Fibroblast of villous mesenchyme (primary cell): ENCODE data around the gene SIPA1L3. TPM values are rescaled to one million over a fixed set of nuclear protein-coding genes. Genes with fewer than 3 reads are reported as not detected.

ENCODE experiments used
- DNase-seq: peaks from one replicate; pipeline ENCODE4 v3.0.0-alpha.2; 2010; ENCODE audit warnings: low read depth
- H3K4me3 ChIP-seq: 2 replicates; pipeline ENCODE4 v1.5.1; 2011; ENCODE audit warnings: low read depth, mild to moderate bottlenecking, low read length
- total RNA-seq: library from RNA; depleted of rRNA; stranded (reverse); fragments of >200 nt; gene quantifications from 2 replicates; pipeline ENCODE4 v1.2.3, GENCODE V29; 2012
- TF ChIP-seq, protein P1 (sequence below): IDR thresholded peaks from 2 replicates; pipeline ENCODE4 v1.5.1; 2012; ENCODE audit warnings: low read depth, mild to moderate bottlenecking, low read length; ENCODE audit not compliant: insufficient read depth

The SIPA1L3 gene
- total RNA-seq, 1 donor, result 19.0 TPM

DNA sequence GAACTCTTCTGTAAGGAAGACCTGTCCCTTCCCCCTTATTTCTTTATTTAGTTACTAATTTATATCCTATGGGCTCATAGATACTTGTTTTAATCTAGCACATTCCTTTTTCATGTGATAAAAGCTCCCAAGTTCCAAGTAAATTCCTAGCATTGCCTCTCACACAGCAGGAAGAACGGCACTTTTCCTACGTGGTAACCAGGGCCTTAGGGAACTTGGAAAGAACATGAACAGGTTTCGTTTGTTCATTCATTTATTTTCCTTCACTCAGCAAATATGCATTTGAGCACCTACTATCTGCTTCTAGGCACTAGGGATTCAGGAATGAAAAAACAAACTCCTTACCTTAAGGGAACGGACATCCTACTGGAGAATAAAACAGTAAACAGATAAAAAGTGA, 125.1 kb downstream of the SIPA1L3 start:
- TF ChIP-seq, protein P1, sequence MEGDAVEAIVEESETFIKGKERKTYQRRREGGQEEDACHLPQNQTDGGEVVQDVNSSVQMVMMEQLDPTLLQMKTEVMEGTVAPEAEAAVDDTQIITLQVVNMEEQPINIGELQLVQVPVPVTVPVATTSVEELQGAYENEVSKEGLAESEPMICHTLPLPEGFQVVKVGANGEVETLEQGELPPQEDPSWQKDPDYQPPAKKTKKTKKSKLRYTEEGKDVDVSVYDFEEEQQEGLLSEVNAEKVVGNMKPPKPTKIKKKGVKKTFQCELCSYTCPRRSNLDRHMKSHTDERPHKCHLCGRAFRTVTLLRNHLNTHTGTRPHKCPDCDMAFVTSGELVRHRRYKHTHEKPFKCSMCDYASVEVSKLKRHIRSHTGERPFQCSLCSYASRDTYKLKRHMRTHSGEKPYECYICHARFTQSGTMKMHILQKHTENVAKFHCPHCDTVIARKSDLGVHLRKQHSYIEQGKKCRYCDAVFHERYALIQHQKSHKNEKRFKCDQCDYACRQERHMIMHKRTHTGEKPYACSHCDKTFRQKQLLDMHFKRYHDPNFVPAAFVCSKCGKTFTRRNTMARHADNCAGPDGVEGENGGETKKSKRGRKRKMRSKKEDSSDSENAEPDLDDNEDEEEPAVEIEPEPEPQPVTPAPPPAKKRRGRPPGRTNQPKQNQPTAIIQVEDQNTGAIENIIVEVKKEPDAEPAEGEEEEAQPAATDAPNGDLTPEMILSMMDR, result no peak
- DNase-seq, result peak; percentile 37
- H3K4me3 ChIP-seq, result no peak overlapping the region

GRCh38 chr19:38032951-38033350, 125.9 kb downstream of the SIPA1L3 start:
- DNase-seq, result peak; percentile 48
- TF ChIP-seq, protein P1, result no peak
- H3K4me3 ChIP-seq, result no peak overlapping the region

DNA sequence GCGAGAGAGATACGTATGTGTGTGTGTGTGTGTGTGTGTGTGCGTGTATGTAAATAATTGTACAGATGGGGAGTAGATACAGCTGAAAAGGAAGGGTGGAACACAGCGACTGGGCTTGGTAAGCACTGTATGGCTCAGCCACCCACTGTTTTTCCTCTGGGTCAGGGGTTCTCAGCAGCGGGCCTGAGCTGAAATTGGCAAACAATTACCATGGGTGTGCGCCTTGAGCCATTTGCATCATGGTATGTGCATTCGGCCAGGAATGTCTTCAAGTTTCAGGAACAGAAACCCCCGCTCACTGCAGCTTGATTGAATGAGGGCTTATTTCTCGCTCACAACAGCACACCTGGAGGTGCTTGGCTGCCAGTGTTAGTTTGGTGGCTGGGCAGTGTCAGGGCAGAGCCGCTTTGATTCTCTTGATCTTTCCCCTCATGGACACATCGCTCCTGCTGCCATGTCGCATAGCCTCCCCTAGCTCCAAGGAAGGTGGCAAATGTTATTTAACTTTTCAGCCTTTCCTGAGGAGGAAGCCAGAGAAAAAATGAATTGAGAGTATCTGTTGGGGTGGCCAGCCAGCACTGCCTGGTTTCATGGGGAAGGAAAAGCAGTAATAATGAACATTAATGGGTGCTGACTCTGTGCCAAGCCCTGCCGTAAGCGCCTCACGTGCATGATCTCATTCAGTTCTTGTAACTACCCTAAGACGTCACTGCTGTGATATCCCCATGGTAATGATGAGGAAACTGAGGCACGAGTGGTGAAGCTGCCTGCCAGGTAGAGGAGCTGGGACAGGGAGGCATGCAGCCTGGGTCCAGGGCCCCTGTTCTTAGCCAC, 126.9 kb downstream of the SIPA1L3 start:
- TF ChIP-seq, protein P1, result no peak
- H3K4me3 ChIP-seq, result no peak overlapping the region
- DNase-seq, result peak; percentile 33

GRCh38 chr19:38034492-38034860, 127.5 kb downstream of the SIPA1L3 start:
- peak; percentile 29 for DNase-seq
- H3K4me3 ChIP-seq, result no peak overlapping the region
- TF ChIP-seq, protein P1, result no peak

- no peak overlapping the region for H3K4me3 ChIP-seq
- DNase-seq, result peak; percentile 31
- TF ChIP-seq, protein P1, result no peak
Measured at GRCh38 chr19:38035515-38036495, 128.8 kb downstream of the SIPA1L3 start.

DNA sequence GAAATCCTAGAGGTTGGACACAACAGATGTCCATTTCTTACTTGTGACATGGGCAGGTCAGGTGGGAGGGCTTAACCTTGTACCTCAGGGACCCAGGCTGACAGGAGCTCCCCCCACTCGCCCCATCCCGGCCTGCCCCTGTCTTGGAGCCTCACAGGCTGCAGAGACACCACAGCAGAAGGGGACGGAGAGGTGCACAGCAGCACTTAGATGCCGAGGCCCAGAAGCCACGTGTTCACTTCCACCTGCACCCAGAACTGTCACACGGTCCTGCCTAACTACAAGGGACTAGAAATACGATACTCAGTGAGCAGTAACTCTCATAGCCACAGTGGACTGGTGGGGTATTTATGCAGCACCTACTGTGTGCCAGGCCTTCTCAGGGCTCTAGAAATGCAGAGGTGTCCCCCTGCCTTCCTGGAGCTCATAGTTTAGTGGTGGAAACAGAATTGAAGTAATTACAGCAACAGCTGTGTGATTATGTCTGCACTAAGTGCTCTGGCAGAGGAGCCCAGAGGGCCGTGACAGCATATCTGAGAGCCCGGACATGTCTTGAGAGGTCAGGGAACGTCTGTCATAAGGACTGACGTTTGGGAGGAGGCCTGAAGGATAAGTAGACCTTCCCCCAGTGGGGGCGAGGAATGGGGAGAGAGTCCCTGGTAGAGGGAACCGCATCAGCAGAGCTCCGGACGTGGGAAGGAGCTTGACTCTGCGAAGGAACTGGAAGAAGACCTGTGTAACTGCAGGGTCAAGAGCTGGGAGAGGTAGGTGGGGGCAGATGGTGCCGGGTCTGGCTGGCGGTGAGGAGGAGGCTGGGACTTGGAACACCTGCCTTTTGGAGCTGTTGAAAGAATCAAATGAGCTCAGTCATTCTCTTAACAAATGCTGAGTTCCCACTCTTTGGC, 130.0 kb downstream of the SIPA1L3 start:
- H3K4me3 ChIP-seq, result no peak overlapping the region
- no peak for DNase-seq
- TF ChIP-seq, protein P1, result no peak
